B cell (primary cell): Measurements from ENCODE around the gene NTN4. TPM values are rescaled to one million over a fixed set of nuclear protein-coding genes. Genes with fewer than 3 reads are reported as not detected.

Experiments used
- ATAC-seq: fragments of 200-7000 bp; cut with Tn5 transposase; one replicate; pipeline ENCODE4 v1.10.0; 2021; ENCODE audit warnings: low read depth, mild to moderate bottlenecking, moderate number of reproducible peaks, moderate library complexity
- CTCF ChIA-PET: fragments of 350-600 bp; sonication (Branson Sonifier 250); formaldehyde crosslinking; loops from one replicate; lab custom pipeline; 2021; ENCODE audit warnings: antibody characterized with exemption, inconsistent platforms; lab: Charles Lee
- POLR2A ChIA-PET: fragments of 350-600 bp; sonication (Branson Sonifier 250); formaldehyde crosslinking; loops from one replicate; lab custom pipeline; 2021; ENCODE audit warnings: antibody characterized with exemption; lab: Charles Lee
- DNase-seq: peaks from one replicate; pipeline ENCODE4 v3.0.0; 2013
- H2AFZ ChIP-seq: 2 replicates; pipeline ENCODE4 v1.6.1; 2012; ENCODE audit warnings: mild to moderate bottlenecking, low read depth, low read length; ENCODE audit not compliant: insufficient read depth, poor library complexity, severe bottlenecking
- H3K27ac ChIP-seq, 2 donors: 1 replicate in 1 of 2; 2 replicates in 1 of 2; pipeline ENCODE4 v1.5.1; 2012 to 2013; ENCODE audit warnings: low read length in 2 of 2, mild to moderate bottlenecking in 2 of 2, moderate library complexity in 1 of 2
- H3K27me3 ChIP-seq, 4 experiments: fragments of 200-600 bp in 1 of 4; sonication (generic) in 1 of 4; replicated peaks in 1 of 4; 1 replicate in 2 of 4; 2 replicates in 2 of 4; pipeline versions ENCODE4 v1.6.1 to v1.7.0; 2013 to 2016; ENCODE audit warnings: low read length in 3 of 4, mild to moderate bottlenecking in 2 of 4, mixed read lengths in 1 of 4, moderate library complexity in 1 of 4; ENCODE audit not compliant: insufficient read depth in 4 of 4, control insufficient read depth in 3 of 4; ENCODE audit errors: control extremely low read depth in 1 of 4
- H3K36me3 ChIP-seq, 2 experiments: replicated peaks in 1 of 2; 1 replicate in 1 of 2; 2 replicates in 1 of 2; pipeline versions ENCODE4 v1.6.1 to v1.7.1; 2013; ENCODE audit warnings: low read length in 1 of 2; ENCODE audit not compliant: insufficient read depth in 2 of 2, control insufficient read depth in 1 of 2; ENCODE audit errors: control extremely low read depth in 1 of 2, extremely low read depth in 1 of 2
- H3K4me1 ChIP-seq, 2 donors: fragments of 200-600 bp in 1 of 2; sonication (generic) in 1 of 2; 1 replicate in 1 of 2; 2 replicates in 1 of 2; pipeline versions ENCODE4 v1.5.1 to v1.6.1; 2013 to 2017; ENCODE audit warnings: low read length in 2 of 2; ENCODE audit not compliant: control insufficient read depth in 2 of 2, insufficient read depth in 2 of 2
- H3K4me2 ChIP-seq: replicated peaks from 2 replicates; pipeline ENCODE3; 2012; ENCODE audit warnings: mild to moderate bottlenecking, low read depth, low read length; ENCODE audit not compliant: poor library complexity, severe bottlenecking
- H3K4me3 ChIP-seq, 5 experiments: fragments of 200-600 bp in 1 of 5; sonication (generic) in 1 of 5; 1 replicate in 3 of 5; 2 replicates in 2 of 5; pipeline versions ENCODE4 v1.5.1 to v1.7.0; 2011 to 2016; ENCODE audit warnings: low read length in 4 of 5, mild to moderate bottlenecking in 4 of 5, low read depth in 2 of 5, control low read depth in 1 of 5, moderate library complexity in 1 of 5; ENCODE audit not compliant: insufficient read depth in 1 of 5; ENCODE audit errors: control extremely low read depth in 1 of 5, extremely low read depth in 1 of 5
- H3K79me2 ChIP-seq: fragments of 200-600 bp; sonication (generic); one replicate; pipeline ENCODE4 v1.6.0; 2016; ENCODE audit warnings: low read length; ENCODE audit not compliant: control insufficient read depth, insufficient read depth
- H3K9ac ChIP-seq: fragments of 200-600 bp; sonication (generic); 2 replicates; pipeline ENCODE4 v1.6.1; 2017; ENCODE audit warnings: mild to moderate bottlenecking, low read length, moderate library complexity
- H3K9me3 ChIP-seq, 3 donors: one replicate each; pipeline versions ENCODE4 v1.6.1 to v1.7.1; 2013; ENCODE audit warnings: low read length in 2 of 3; ENCODE audit not compliant: control insufficient read depth in 2 of 3, insufficient read depth in 1 of 3; ENCODE audit errors: control extremely low read depth in 1 of 3
- H4K20me1 ChIP-seq: 2 replicates; pipeline ENCODE4 v1.6.0; 2012; ENCODE audit warnings: mild to moderate bottlenecking, low read length; ENCODE audit not compliant: insufficient read depth, control insufficient read depth, poor library complexity, severe bottlenecking
- H3K27ac Mint-ChIP-seq: one replicate; pipeline ENCODE4 v1.8.0; 2021; ENCODE audit warnings: mixed read lengths
- H3K27me3 Mint-ChIP-seq: one replicate; pipeline ENCODE4 v1.8.0; 2021; ENCODE audit warnings: mixed read lengths
- H3K4me1 Mint-ChIP-seq: one replicate; pipeline ENCODE4 v1.8.0; 2021; ENCODE audit warnings: mixed read lengths
- H3K4me3 Mint-ChIP-seq: one replicate; pipeline ENCODE4 v1.8.0; 2021; ENCODE audit warnings: mixed read lengths
- H3K9me3 Mint-ChIP-seq: one replicate; pipeline ENCODE4 v1.8.0; 2022; ENCODE audit warnings: mixed read lengths; ENCODE audit not compliant: insufficient read depth
- CTCF ChIP-seq: fragments of 200-600 bp; IDR thresholded peaks from one replicate; pipeline ENCODE4 v1.8.0; 2022; ENCODE audit warnings: antibody characterized with exemption, mild to moderate bottlenecking
- EZH2 ChIP-seq: IDR thresholded peaks from 2 replicates; pipeline ENCODE4 v1.6.1; 2012; ENCODE audit warnings: borderline replicate concordance, low read depth, mild to moderate bottlenecking, moderate library complexity, low read length; ENCODE audit not compliant: insufficient read depth, poor library complexity, severe bottlenecking
- WGBS: methylation state at CpG from one replicate; pipeline ENCODE4 v1.1.5; 2013; ENCODE audit warnings: missing lambda C conversion rate; ENCODE audit not compliant: insufficient coverage; 5-methylcytosine and 5-hydroxymethylcytosine counted together
- intact Hi-C: fragments of 100-400 bp; cut with micrococcal nuclease; formaldehyde crosslinking; loops from one replicate; pipeline ENCODE4 v1.10.0; 2022
- polyA plus RNA-seq: library from polyadenylated mRNA; depleted of rRNA; stranded (reverse); fragments of >200 nt; gene quantifications from 2 replicates; pipeline ENCODE4 v1.2.3, GENCODE V29; 2012
- total RNA-seq, 2 donors: library from RNA; stranded (reverse); fragments of 120-200 nt in 1 of 2; gene quantifications; 1 replicate in 1 of 2; 2 replicates in 1 of 2; pipeline versions ENCODE4 v1.2.3 to v1.2.4, GENCODE V29; 2013 to 2022

Gene NTN4
- total and polyA plus RNA-seq, 2 donors (not counting 1 experiment from before 2014, with no cell fraction given) = not detected

- Histone ChIP-seq H3K9me3 (no peaks in the 10 kb centered on the region), H3K4me1 (no peaks in the 10 kb centered on the region), H4K20me1 (no peaks in the 10 kb centered on the region), H3K79me2 (no peaks in the 10 kb centered on the region), H2AFZ (no peak overlapping the region), H3K36me3 (no peaks in the 10 kb centered on the region), H3K4me3 (no peak overlapping the region), H3K27me3 (peaks cover 0 to 3% (median 0%) of the 10 kb centered on the region in 4 experiments), H3K4me2 (no peak overlapping the region), H3K9ac (no peak overlapping the region), H3K27ac (no peak overlapping the region)
- Mint-ChIP-seq H3K27me3 (peaks cover 21% of the 10 kb centered on the region), H3K27ac (no peak overlapping the region), H3K4me3 (no peak overlapping the region), H3K9me3 (no peaks in the 10 kb centered on the region), H3K4me1 (peaks cover 1% of the 10 kb centered on the region)
- WGBS = 83% methylated on average over 2 of the region's 6 CpGs
- ATAC-seq (no peak), DNase-seq (no peak)
- intact Hi-C loops = no loop called here
- ChIA-PET POLR2A (no interaction called here), CTCF (no interaction called here)
- no peak for TF ChIP-seq EZH2
- no peak for TF ChIP-seq CTCF
These were observed 119.3 kb downstream of the NTN4 start for GRCh38 chr12:95671265-95671664.

- Histone ChIP-seq H3K4me3 (no peak overlapping the region), H3K36me3 (no peaks in the 10 kb centered on the region), H3K9me3 (no peaks in the 10 kb centered on the region), H3K79me2 (no peaks in the 10 kb centered on the region), H3K27ac (no peak overlapping the region), H3K4me1 (no peaks in the 10 kb centered on the region), H2AFZ (no peak overlapping the region), H3K4me2 (no peak overlapping the region), H3K27me3 (peaks cover 0 to 6% (median 1%) of the 10 kb centered on the region in 4 experiments), H4K20me1 (no peaks in the 10 kb centered on the region), H3K9ac (no peak overlapping the region)
- no peak for DNase-seq
- POLR2A ChIA-PET = no interaction called here
- ATAC-seq = no peak
- intact Hi-C loops = no loop called here
- Mint-ChIP-seq H3K9me3 (no peaks in the 10 kb centered on the region), H3K4me1 (no peaks in the 10 kb centered on the region), H3K4me3 (no peak overlapping the region), H3K27me3 (peaks cover 16% of the 10 kb centered on the region), H3K27ac (no peak overlapping the region)
- no peak for TF ChIP-seq CTCF
- TF ChIP-seq EZH2 = no peak
- 100% methylated on average over 2 of the region's 2 CpGs for whole genome bisulfite sequencing
- CTCF ChIA-PET = no interaction called here
These were observed 127.0 kb downstream of the NTN4 start for GRCh38 chr12:95663525-95663924.
